IMR-90 (cell line): ENCODE results near the gene FBXW5. TPM values are rescaled to one million over a fixed set of nuclear protein-coding genes. Genes with fewer than 3 reads are reported as not detected.
A peak's percentile ranks its signal among the peaks of the same experiment; 100 is the strongest.

Experiments
- ATAC-seq: fragments of 200-7000 bp; cut with Tn5 transposase; 2 replicates; pipeline ENCODE4 v1.9.1; 2020; ENCODE audit warnings: low read depth, mild to moderate bottlenecking, moderate library complexity
- BruUV-seq: library from RNA; stranded (reverse); fragments of 400-500 nt; replicated peaks from 2 replicates; lab custom pipeline; 2021; lab: Mats Ljungman, UMichigan
- CTCF ChIA-PET: fragments of 300-600 bp; formaldehyde crosslinking; extraction: SDS; loops from one replicate; lab custom pipeline; 2021; ENCODE audit warnings: antibody characterized with exemption; lab: Yijun Ruan, JAX
- POLR2A ChIA-PET: fragments of 300-600 bp; sonication (Branson Sonifier 250); formaldehyde crosslinking; loops from one replicate; lab custom pipeline; 2022; ENCODE audit warnings: antibody characterized with exemption; ENCODE audit not compliant: unreplicated experiment; lab: Charles Lee
- DNase-seq: peaks from one replicate; pipeline ENCODE4 v3.0.0; 2013
- H2AFZ ChIP-seq: replicated peaks from 2 replicates; pipeline ENCODE3; 2013; ENCODE audit warnings: low read length, mild to moderate bottlenecking; ENCODE audit not compliant: poor library complexity
- H2AK5ac ChIP-seq: 2 replicates; pipeline ENCODE4 v1.6.1; 2013; ENCODE audit warnings: low read depth, low read length, inconsistent platforms
- H2AK9ac ChIP-seq: replicated peaks from 2 replicates; pipeline ENCODE3; 2013; ENCODE audit warnings: mild to moderate bottlenecking, low read depth, low read length, moderate library complexity; ENCODE audit not compliant: poor library complexity
- H2BK120ac ChIP-seq: 2 replicates; pipeline ENCODE4 v1.6.1; 2013; ENCODE audit warnings: low read depth, low read length, inconsistent platforms
- H2BK15ac ChIP-seq: 3 replicates; pipeline ENCODE4 v1.6.1; 2013; ENCODE audit warnings: low read depth, low read length, inconsistent platforms
- H2BK20ac ChIP-seq: 2 replicates; pipeline ENCODE4 v1.6.1; 2013; ENCODE audit warnings: low read depth, mild to moderate bottlenecking, inconsistent platforms, low read length, moderate library complexity
- H2BK5ac ChIP-seq: 2 replicates; pipeline ENCODE4 v1.6.1; 2013; ENCODE audit warnings: mild to moderate bottlenecking, low read depth, low read length, inconsistent platforms; ENCODE audit not compliant: poor library complexity, severe bottlenecking
- H3K14ac ChIP-seq: replicated peaks from 2 replicates; pipeline ENCODE4 v1.6.1; 2013; ENCODE audit warnings: low read depth, low read length, inconsistent platforms
- H3K18ac ChIP-seq: 2 replicates; pipeline ENCODE4 v1.6.1; 2013; ENCODE audit warnings: low read depth, low read length, control low read depth
- H3K23ac ChIP-seq: 2 replicates; pipeline ENCODE4 v1.6.1; 2013; ENCODE audit warnings: low read depth, low read length, inconsistent platforms
- H3K27ac ChIP-seq: 2 replicates; pipeline ENCODE4 v1.5.1; 2013; ENCODE audit warnings: mild to moderate bottlenecking, control low read depth, low read length; ENCODE audit not compliant: insufficient read depth
- H3K27me3 ChIP-seq: 2 replicates; pipeline ENCODE4 v1.6.1; 2013; ENCODE audit warnings: low read length; ENCODE audit not compliant: control insufficient read depth, insufficient read depth
- H3K36me3 ChIP-seq: 2 replicates; pipeline ENCODE4 v1.6.1; 2013; ENCODE audit warnings: low read length, mixed read lengths; ENCODE audit not compliant: control insufficient read depth, insufficient read depth
- H3K4ac ChIP-seq: 2 replicates; pipeline ENCODE4 v1.6.1; 2013; ENCODE audit warnings: low read depth, low read length, inconsistent platforms
- H3K4me1 ChIP-seq: 2 replicates; pipeline ENCODE4 v1.6.1; 2013; ENCODE audit warnings: low read length, mixed read lengths; ENCODE audit not compliant: control insufficient read depth, insufficient read depth
- H3K4me2 ChIP-seq: 2 replicates; pipeline ENCODE4 v1.6.1; 2013; ENCODE audit warnings: low read depth, mild to moderate bottlenecking, control low read depth, low read length, moderate library complexity
- H3K4me3 ChIP-seq: 2 replicates; pipeline ENCODE4 v1.5.1; 2013; ENCODE audit warnings: low read depth, mild to moderate bottlenecking, control low read depth, low read length, moderate library complexity; ENCODE audit not compliant: insufficient read depth
- H3K56ac ChIP-seq: 2 replicates; pipeline ENCODE4 v1.6.1; 2013; ENCODE audit warnings: low read length, inconsistent platforms; ENCODE audit not compliant: insufficient read depth; ENCODE audit errors: extremely low read depth
- H3K79me1 ChIP-seq, 2 experiments: 2 replicates each; pipeline ENCODE4 v1.6.1; 2013; ENCODE audit warnings: low read length in 2 of 2, inconsistent platforms in 1 of 2, low read depth in 1 of 2
- H3K9ac ChIP-seq: 2 replicates; pipeline ENCODE4 v1.6.1; 2013; ENCODE audit warnings: low read depth, low read length, control low read depth
- H3K9me1 ChIP-seq: 2 replicates; pipeline ENCODE4 v1.6.1; 2013; ENCODE audit warnings: low read length, inconsistent platforms; ENCODE audit not compliant: insufficient read depth
- H3K9me3 ChIP-seq: 2 replicates; pipeline ENCODE4 v1.6.1; 2013; ENCODE audit warnings: low read length; ENCODE audit not compliant: control insufficient read depth, insufficient read depth
- H4K20me1 ChIP-seq: 2 replicates; pipeline ENCODE4 v1.6.1; 2013; ENCODE audit warnings: low read length, inconsistent platforms; ENCODE audit not compliant: insufficient read depth
- H4K5ac ChIP-seq: 2 replicates; pipeline ENCODE4 v1.6.1; 2013; ENCODE audit warnings: mild to moderate bottlenecking, low read depth, low read length, control low read depth
- H4K8ac ChIP-seq, 2 experiments: 2 replicates each; pipeline ENCODE4 v1.6.1; 2013; ENCODE audit warnings: low read depth in 2 of 2, low read length in 2 of 2, control low read depth in 1 of 2, inconsistent platforms in 1 of 2
- H4K91ac ChIP-seq: 2 replicates; pipeline ENCODE4 v1.6.1; 2013; ENCODE audit warnings: low read depth, low read length, inconsistent platforms; ENCODE audit not compliant: insufficient read depth
- BHLHE40 ChIP-seq: fragments of 150-350 bp; IDR thresholded peaks from 2 replicates; pipeline ENCODE4 v1.6.1; 2016; ENCODE audit warnings: mild to moderate bottlenecking, low read depth, low read length
- CHD1 ChIP-seq: IDR thresholded peaks from 2 replicates; pipeline ENCODE4 v1.6.1; 2012; ENCODE audit warnings: low read depth, low read length, improper control_type of control experiment
- ELK1 ChIP-seq: fragments of 150-350 bp; IDR thresholded peaks from 2 replicates; pipeline ENCODE4 v1.6.1; 2016; ENCODE audit warnings: low read depth, mild to moderate bottlenecking, low read length, moderate library complexity, borderline replicate concordance
- FOS ChIP-seq: fragments of 150-350 bp; IDR thresholded peaks from 2 replicates; pipeline ENCODE4 v1.6.1; 2016; ENCODE audit warnings: low read depth, low read length
- MAFK ChIP-seq: IDR thresholded peaks from 2 replicates; pipeline ENCODE4 v1.6.1; 2012; ENCODE audit warnings: low read depth, low read length, improper control_type of control experiment
- MXI1 ChIP-seq: IDR thresholded peaks from 2 replicates; pipeline ENCODE4 v1.6.1; 2012; ENCODE audit warnings: low read depth, mild to moderate bottlenecking, low read length, moderate library complexity, borderline replicate concordance
- NFE2L2 ChIP-seq: fragments of 150-350 bp; IDR thresholded peaks from 2 replicates; pipeline ENCODE4 v1.6.1; 2016; ENCODE audit warnings: low read depth, mild to moderate bottlenecking, low read length
- WGBS, 2 experiments: methylation state at CpG; one replicate each; pipeline versions ENCODE4 v1.1.5 to v1.1.7; 2013; ENCODE audit warnings: missing lambda C conversion rate in 2 of 2; ENCODE audit not compliant: insufficient read length in 1 of 2; ENCODE audit errors: extremely low coverage in 2 of 2; 5-methylcytosine and 5-hydroxymethylcytosine counted together
- dilution Hi-C: fragments of 300-500 bp; cut with HindIII; formaldehyde crosslinking; loops from one replicate; pipeline ENCODE4 v1.14.3; 2018; ENCODE audit warnings: low sequenced_read_pairs; ENCODE audit not compliant: unreplicated experiment
- in situ Hi-C: fragments of 300-500 bp; cut with MboI; formaldehyde crosslinking; loops from 3 replicates; pipeline ENCODE4 v1.14.3; 2019; ENCODE audit warnings: low sequenced_read_pairs, inconsistent platforms, mixed read lengths
- intact Hi-C: fragments of 100-400 bp; cut with micrococcal nuclease; formaldehyde crosslinking; loops from 2 replicates; pipeline ENCODE4 v1.10.0; 2022
- polyA plus RNA-seq, 3 experiments: library from polyadenylated mRNA; depleted of rRNA; stranded (reverse); fragments of >200 nt; gene quantifications; 2 replicates each; pipeline ENCODE4 v1.2.3, GENCODE V29; 2012; ENCODE audit warnings: low replicate concordance in 1 of 3
- total RNA-seq: library from RNA; depleted of rRNA; stranded (reverse); fragments of >200 nt; gene quantifications from 2 replicates; pipeline ENCODE4 v1.2.3, GENCODE V29; 2012

FBXW5 gene
- total and polyA plus RNA-seq, 2 of the 4 experiments (the other 2 are of a cell fraction): 65.1 to 80.2 TPM

DNA sequence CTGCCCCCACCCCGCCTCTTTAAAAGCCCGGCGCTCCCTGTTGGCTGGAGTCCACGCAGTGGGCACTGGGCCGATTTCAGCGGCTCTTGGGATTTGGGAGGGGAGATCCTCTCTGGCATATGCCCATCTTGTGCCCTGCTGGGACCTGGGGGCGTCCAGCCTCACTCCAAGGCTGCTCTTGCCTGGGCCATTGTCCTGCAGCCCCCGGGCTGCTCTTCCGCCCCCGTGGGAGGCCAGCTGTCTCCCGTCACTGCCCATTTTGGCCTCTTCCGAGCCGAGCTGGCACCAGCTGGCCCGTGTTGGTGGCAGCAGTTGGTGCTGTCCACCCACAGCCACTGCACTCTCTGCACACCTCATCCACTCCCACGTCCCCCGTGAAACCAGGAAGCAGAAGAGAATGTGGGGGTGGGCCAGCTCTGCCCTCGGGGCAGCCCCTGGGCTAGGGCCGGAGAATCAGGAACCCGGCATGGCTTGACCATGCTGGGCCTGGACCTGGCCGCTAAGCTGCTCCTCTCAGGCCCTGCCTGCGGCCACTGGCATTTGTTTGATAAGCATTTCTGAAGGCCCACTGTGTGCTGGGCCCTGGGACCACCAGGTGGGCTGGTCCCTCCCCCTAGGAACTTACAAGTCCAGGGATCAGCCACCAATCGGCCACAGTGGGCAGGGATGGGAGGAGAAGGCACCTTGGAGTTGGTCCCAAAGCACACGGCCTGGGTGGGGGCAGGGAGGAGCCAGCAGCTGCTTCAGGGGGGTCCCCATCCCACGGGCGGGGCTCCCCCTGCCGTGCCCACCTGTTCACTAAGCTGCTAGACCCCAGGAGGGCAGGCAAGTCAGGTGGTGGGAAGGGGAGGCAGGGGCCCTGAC, 2.7 kb upstream of the FBXW5 start:
- 56% methylated on average over 6 of the region's 26 CpGs; no CpG with 5 or more reads in 1 of the 2 experiments for WGBS, 2 experiments
- no TSS peak for BruUV-seq
- H3K9me1 ChIP-seq: peaks cover 4% of the 10 kb centered on the region
- H3K18ac ChIP-seq: no peak overlapping the region
- TF ChIP-seq MAFK (no peak), BHLHE40 (no peak), ELK1 (no peak), NFE2L2 (no peak), FOS (no peak), MXI1 (no peak), CHD1 (no peak)
- no peak overlapping the region for H2BK20ac ChIP-seq
- H2BK15ac ChIP-seq: no peak overlapping the region
- no peak overlapping the region for H3K14ac ChIP-seq
- no peak overlapping the region for H3K4me3 ChIP-seq
- no peak overlapping the region for H2AK5ac ChIP-seq
- H4K5ac ChIP-seq: no peak overlapping the region
- intact Hi-C loops: no loop called here
- CTCF ChIA-PET: interaction anchor here (0.6 to 2.0 kb wide), 8 partner anchors 9 to 88 kb away, joined by 3 to 27 read pairs (median 4); no protein-coding TSS in a partner anchor
- in situ Hi-C loops: no loop called here
- no peak overlapping the region for H3K4me2 ChIP-seq
- H3K27ac ChIP-seq: no peak overlapping the region
- no peak overlapping the region for H4K8ac ChIP-seq
- peaks cover 7% of the 10 kb centered on the region for H3K36me3 ChIP-seq
- POLR2A ChIA-PET: no interaction called here
- no peak overlapping the region for H3K4ac ChIP-seq
- no peak overlapping the region for H2BK120ac ChIP-seq
- H3K9me3 ChIP-seq: no peaks in the 10 kb centered on the region
- H2AK9ac ChIP-seq: peak overlapping the region; percentile 42
- H3K4me1 ChIP-seq: peaks cover 4% of the 10 kb centered on the region
- no peak overlapping the region for H3K56ac ChIP-seq
- H3K79me1 ChIP-seq: peaks cover 0 to 20% of the 10 kb centered on the region in 2 experiments; a peak in 3 of 4 replicates
- DNase-seq (no peak), ATAC-seq (no peak)
- H4K20me1 ChIP-seq: peaks cover 14% of the 10 kb centered on the region
- H2AFZ ChIP-seq: peak overlapping the region; percentile 76
- H2BK5ac ChIP-seq: no peak overlapping the region
- dilution Hi-C loops: no loop called here
- no peaks in the 10 kb centered on the region for H3K27me3 ChIP-seq
- no peak overlapping the region for H4K91ac ChIP-seq
- H3K9ac ChIP-seq: no peak overlapping the region
- no peak overlapping the region for H3K23ac ChIP-seq
